ENCODE measurements around the gene HTRA2.

Gene HTRA2

DNA sequence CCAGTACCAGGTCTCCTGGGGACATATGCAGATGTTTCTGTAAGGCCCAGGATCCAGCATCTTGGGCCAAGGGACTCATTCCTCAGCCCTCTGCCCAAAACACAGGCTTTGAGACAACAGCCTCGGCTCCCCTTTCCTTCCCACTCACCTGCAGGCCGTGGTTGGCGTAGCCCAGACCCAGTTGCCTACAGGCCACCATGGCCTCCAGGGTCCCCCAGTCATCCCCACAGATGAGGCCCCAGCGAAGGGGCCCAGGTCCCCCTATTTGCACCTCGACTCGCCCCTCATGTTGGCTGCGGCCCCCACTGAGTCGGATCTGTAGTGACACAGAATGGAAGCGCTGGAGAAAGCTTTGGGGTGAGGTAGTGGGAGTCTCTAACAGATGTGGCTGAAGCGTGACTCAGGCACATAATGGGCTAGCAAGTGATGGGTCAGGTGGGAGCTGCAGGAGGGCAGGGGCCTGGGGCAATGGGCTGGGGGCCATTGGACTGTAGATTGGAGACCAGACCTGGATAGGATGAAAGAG lies 5.8 kb downstream of the HTRA2 start:
- no peak overlapping the region for H3K4me3 ChIP-seq (ENCODE audit: low read length)
- TF ChIP-seq ZNF274 (IDR thresholded peaks at IDR 0.05; ENCODE audit: low read depth, low read length), result no peak

DNA sequence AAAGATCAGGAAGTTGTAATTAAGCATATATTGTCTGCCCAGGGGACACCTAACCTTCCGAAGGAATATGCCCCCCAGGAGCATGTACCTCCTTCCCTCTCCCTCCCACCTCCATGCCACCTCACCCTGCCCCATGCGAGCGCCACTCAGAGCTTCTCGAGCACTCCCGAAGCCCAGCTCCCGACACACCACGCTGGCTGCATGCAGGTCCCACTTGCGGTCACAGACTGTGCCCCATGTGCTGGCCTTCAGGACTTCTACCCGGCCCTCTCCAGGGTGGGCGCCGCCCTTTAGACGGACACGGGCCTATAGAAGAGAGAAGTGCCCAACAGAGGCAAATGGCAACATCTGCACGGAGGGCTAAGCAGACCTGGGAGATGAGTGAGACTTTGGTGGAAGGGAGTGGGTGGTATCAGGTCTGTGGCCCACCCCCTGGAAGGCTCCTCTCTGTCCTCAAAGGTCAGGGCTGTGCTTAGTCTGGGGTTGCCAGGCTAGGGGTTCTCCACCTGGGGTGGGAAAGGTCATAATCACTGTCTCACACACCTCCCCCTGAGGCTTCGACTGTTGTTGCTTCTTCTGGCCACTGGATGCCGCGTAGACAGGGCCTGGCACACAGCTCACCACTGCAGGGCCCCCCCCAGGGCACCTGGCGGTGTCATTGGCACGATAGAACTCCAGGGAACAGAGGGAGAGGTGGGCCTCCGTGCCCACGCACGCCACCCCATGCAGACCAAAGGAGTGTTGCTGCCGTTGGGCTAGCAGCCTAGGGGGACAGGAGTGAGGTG lies 6.6 kb downstream of the HTRA2 start:
- TF ChIP-seq ZNF274 (IDR thresholded peaks at IDR 0.05; ENCODE audit: low read depth, low read length), result no peak
- no peak overlapping the region for H3K4me3 ChIP-seq (ENCODE audit: low read length)

DNA sequence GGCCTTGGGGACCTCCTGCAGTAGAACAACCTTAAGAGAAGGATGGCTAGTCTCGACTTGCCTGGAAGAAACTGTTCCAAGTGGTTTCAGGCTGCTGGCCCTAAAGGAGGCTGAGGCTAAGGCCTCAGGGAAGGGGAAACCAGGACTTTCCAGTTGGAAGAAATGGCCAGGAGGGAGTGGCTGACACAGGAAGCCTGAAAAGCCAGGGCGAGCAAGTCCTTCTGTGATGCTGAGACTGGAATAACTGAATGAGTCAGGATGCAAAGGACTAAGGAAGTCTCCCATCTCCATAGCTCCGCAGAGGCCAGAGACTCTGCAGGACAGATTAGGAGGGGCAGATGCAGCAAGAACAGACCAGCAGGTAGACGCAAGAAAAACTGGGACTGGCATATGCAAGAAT lies 7.4 kb downstream of the HTRA2 start:
- no peak for TF ChIP-seq ZNF274 (IDR thresholded peaks at IDR 0.05; ENCODE audit: low read depth, low read length)

DNA sequence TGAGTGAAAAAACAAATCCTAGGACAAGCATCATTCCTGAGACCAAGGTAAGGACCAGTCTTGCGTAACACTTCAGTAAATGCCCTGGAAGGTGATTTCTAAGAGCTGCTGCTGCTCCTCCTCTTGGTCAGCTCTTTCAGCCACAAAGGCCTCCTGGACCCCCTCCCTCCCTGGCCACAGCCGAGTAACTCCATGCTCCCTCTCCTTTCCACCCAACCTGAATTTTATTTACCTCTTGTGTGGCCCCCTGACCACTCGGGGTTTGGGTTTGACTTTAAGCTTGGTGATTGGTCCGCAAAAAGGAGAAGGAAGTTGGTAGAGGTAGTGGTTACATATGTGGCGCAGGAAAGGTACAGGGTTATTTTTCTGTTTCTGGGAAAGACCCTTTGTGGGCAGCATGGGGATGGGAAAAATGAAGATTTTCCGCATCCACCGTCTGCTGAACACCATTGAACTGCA lies 9.2 kb downstream of the HTRA2 start:
- no peak overlapping the region; the same call in 1 of the 2 replicates for H3K4me3 ChIP-seq (ENCODE audit: low read length)
- TF ChIP-seq ZNF274 (IDR thresholded peaks at IDR 0.05; ENCODE audit: low read depth, low read length), result no peak

More for the DNA sequence above, 7.4 kb downstream of the HTRA2 start:
- no peak overlapping the region for H3K4me3 ChIP-seq (ENCODE audit: low read length)

DNA sequence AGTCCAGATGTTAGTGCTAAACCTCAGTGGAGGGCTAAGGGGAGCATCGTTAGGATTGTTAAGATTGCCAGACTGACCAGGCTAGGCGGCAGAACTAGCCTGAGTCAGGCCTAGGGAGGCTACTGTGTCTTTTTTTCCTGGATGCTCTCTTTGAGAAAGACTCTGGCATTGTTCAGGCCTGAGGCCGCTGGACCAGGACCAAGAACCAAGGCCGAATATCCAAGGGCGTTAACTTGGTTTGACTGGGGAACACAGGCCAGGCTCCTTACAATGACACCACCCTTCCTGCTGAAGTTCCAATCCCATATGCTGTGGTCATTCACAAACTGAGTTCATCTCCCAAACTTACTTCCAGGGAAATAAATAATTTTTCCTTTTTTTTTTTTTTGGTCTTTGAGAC lies 10.6 kb downstream of the HTRA2 start:
- TF ChIP-seq ZNF274 (IDR thresholded peaks at IDR 0.05; ENCODE audit: low read depth, low read length), result no peak
- no peak overlapping the region for H3K4me3 ChIP-seq (ENCODE audit: low read length)

DNA sequence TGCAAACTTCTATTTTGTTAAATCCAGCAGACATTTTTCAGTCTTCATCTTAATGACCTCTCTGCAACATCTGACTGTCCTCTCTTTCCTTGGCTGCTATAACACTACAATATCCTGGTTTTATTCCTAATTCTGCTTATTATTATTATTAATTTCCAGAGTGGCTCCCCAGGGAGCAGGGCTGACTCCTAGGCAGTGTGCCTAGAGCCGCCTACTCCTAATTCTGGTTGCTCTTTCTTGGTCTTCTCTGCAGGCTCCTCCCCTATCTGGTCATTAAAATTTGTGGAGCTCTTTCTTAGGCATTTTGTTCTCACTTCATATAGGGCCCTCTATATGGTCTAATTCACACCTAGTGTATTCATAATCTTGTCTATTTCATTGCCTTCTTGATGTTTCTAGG lies 13.2 kb downstream of the HTRA2 start:
- TF ChIP-seq ZNF274 (IDR thresholded peaks at IDR 0.05; ENCODE audit: low read depth, low read length), result no peak
- no peak overlapping the region for H3K4me3 ChIP-seq (ENCODE audit: low read length)

DNA sequence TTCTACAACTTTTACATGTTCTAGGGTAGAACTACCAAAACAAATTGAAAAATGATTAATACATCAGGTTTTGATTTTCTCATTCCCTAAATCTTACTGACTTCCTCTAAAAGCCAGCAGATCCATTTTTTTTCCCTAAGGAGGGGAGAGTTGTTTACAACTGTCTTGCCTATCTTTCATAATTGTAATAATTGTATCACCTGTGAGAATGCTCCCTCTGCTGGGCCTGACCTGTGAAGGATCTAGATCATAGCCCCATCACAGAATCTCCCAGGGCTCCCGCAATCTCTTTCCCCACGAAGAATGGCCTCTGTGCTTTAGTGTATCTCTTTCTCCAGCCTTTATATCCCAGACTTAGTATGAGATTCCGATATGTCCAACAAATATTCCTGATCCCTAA lies 14.9 kb downstream of the HTRA2 start:
- TF ChIP-seq ZNF274 (IDR thresholded peaks at IDR 0.05; ENCODE audit: low read depth, low read length), result no peak
- no peak overlapping the region for H3K4me3 ChIP-seq (ENCODE audit: low read length)

DNA sequence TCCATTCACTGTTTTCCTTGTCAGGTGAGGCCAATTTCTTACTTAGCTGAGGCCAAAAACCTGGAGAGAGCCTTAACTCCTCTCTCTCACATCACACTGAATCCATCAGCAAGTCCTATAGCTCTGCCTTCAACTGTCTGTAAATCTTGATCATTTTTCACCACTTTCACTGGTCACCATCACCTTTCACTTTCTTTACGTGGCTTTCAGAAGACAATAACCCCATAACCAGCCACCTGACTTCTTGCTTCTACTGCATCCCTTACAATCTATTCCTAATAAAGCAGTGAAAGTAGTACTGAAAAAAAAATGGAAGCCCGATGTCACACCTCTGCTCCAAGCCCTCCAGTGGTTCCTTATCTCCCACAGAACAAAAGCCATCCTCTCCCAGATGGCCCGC lies 16.3 kb downstream of the HTRA2 start:
- no peak overlapping the region for H3K4me3 ChIP-seq (ENCODE audit: low read length)
- no peak for TF ChIP-seq ZNF274 (IDR thresholded peaks at IDR 0.05; ENCODE audit: low read depth, low read length)

DNA sequence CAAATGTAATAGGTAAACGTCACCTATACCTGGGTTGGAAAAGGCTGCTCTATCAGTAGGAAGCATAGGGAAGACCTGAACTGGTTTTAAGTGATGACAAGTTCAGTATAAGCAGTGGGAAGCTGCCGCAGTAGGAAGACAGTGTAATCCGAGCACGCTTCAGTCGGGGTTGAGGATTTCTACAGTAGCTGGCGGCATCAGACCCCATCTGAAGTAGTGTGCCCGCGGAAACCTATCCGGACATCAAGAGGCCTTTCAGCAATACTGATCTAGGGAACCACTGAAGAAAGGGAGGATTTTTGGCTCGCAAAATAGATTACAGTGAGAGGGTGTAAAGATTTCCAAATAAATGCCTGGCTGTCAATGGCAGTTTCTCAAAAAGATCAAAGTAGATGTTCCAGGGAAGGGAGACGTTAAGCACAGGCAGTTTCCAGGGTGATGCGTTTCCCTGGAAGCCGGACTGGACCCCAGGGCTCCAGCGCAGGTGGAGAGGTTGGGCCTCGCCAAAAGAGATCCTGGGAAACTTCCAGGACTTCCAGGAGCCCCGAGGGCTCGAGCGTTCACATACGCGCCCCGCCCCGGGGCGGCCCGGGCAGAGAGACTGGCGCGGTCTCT lies 18.7 kb downstream of the HTRA2 start:
- peak overlapping the region; percentile 53; the same call in 1 of the 2 replicates for H3K4me3 ChIP-seq (ENCODE audit: low read length)
- TF ChIP-seq ZNF274 (IDR thresholded peaks at IDR 0.05; ENCODE audit: low read depth, low read length), result no peak

DNA sequence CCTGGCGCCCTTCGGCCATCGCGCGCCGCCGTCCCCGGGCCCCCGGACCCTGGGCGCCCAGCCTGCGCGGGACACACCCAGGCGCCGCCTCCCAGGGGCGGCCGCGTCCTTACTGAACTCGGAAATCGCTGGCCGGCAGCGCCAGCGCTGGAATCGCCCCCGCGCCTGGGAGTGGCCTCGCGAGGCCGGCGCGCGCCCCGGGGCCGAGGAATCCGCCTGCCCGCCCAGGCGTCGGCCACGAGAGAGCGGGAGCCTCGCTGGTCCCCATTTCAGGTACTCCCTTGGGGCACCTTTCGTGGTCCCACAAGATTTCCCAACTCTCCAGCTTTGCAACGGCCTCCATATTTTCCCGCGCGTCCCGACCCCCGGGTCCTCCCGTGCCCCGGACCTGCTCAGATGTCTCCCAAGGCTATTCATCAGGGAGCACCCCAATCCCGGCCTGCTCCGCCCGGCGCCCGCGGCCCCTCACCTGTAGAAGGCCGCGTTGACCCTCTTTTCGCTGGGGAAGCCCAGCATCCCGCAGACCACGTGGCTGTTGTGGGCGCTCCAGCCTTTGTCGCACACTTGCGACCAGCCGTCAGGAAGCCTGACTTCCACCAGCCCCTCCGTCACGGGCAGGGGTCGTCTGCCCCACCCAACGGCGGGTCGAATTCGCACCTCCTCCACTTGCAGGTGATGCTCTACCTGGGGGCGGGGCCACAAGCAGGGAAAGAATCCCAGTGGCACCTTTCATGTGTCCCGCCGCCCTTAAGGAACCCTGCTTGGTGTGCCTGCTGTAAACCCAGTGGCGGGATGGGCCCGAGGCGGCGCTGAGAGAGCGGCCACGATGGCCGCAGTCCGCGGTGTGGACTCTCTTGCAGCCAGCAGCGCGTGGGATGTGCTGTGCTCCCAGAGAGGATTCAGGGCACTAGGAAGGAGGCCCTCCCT lies 19.4 kb downstream of the HTRA2 start:
- H3K4me3 ChIP-seq (ENCODE audit: low read length), result peak overlapping the region; percentile 53; the same call in 1 of the 2 replicates
- TF ChIP-seq ZNF274 (IDR thresholded peaks at IDR 0.05; ENCODE audit: low read depth, low read length), result no peak

DNA sequence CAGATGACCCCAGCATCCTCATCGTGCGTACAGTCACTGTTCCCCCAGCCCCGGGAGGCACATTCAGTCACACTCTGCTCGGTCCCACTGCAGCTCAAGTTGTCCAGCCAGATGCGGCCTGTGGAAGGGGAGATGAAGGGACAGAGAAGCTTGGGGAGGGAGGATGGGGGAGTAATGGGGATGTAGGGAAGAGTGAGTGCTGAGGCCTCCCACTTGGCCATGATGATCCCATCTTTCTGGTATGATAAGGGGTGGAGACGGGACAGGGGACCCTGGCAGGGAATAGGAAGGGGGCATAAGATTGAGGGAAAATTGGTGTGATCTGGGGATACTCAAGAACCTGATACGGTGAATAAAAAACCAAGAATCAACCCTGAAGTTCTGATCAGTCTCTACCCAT lies 20.5 kb downstream of the HTRA2 start:
- no peak for TF ChIP-seq ZNF274 (IDR thresholded peaks at IDR 0.05; ENCODE audit: low read depth, low read length)
- H3K4me3 ChIP-seq (ENCODE audit: low read length), result peak overlapping the region; percentile 53; the same call in 1 of the 2 replicates

DNA sequence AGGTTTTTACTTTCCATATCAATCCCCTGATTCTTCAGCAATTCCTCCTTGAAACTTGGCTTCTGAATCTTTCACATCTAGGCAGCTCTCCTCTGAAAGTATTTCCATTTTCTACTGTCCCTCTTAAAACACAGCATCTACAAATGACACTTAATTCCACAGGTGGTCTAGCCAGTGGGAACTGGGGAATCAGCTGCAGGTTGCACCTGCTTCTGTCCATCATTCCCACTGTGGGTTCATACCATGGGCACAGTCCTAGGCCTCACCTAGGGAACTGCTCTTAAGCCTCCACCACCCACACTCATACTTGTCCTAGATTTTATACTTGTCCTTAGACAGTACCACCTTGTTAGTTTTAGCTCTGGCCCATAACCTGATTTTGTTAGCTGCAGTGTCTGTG lies 21.8 kb downstream of the HTRA2 start:
- TF ChIP-seq ZNF274 (IDR thresholded peaks at IDR 0.05; ENCODE audit: low read depth, low read length), result no peak

DNA sequence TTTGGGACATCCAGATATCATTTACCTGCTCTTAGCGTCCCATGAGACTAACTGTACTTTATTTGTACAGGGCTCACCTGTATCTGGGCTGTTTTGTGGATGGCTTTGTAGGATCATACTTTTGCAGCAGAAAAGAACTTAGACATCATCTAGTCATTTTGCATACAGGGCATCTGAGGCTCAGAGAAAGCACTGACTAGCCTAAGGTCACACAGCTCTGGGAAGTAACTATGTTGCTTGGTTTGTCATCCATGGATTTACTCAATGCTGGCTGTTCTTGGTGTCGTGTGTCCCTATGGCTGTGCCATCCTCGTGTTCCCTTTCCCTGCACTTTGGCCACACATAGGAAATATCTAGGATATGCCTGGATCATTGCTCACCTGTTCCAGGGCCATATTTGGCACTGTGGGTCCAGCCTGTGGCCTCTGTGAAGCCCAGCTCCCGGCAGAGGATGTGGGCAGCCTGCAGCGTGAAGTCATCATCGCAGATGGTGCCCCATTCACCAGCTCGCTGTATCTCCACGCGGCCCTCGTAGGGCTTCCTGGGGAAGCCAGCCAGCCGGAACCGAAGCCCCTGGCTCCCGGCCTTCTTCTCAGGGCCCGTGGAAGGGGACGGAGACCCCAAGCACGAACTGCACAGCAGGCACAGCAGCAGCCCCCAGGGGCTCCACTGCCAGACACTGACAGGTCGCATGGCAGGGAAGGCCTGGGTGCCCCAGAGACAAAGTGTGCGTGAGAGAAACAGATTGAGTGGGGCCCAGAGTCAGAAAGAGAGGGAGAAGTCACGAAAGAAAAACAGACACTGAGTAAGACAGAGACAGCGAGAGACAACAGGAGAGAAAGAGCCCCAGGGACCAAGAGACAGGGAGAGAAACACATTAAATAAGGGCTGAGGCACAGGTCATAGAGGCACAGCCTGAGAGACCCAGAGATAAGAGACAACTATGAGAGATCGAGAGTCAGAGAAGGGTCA lies 22.5 kb downstream of the HTRA2 start:
- TF ChIP-seq ZNF274 (IDR thresholded peaks at IDR 0.05; ENCODE audit: low read depth, low read length), result no peak
- peak overlapping the region; percentile 48; the same call in 1 of the 2 replicates for H3K4me3 ChIP-seq (ENCODE audit: low read length)

More for the DNA sequence above, 21.8 kb downstream of the HTRA2 start:
- peak overlapping the region; percentile 48; the same call in 1 of the 2 replicates for H3K4me3 ChIP-seq (ENCODE audit: low read length)

Data from GM08714 (cell line).